Measurements from ENCODE around the gene DDX10.

Gene DDX10

DNA sequence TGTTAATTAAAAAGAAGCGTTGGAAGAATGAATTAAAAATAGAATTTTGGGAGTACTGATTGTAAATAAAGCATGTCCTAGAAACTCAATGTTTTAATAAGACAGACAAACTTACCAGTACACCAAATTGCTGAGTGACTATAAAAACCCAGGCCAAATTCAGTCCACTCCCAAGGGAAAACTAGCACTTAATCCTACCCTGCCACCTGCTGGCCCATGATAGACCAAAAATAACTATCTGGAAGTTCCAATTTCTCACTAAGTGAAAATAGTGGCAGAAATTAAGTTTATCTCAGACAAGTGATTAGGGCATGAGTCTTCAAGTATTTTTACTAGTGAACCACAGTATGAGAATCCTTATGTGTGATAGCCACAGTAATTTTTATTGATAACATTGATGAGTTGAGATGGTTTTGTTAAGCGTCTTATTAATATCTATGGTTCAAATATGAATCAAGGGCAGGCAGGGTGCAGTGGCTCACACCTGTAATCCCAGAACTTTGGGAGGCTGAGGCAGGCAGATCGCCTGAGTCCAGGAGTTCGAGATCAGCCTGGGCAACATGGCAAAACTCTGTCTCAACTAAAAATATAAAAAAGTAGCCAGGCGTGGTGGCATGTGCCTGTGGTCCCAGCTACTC, 9.8 kb upstream of the DDX10 start:
- DNase-seq (ENCODE audit: low spot score) = no peak

DNA sequence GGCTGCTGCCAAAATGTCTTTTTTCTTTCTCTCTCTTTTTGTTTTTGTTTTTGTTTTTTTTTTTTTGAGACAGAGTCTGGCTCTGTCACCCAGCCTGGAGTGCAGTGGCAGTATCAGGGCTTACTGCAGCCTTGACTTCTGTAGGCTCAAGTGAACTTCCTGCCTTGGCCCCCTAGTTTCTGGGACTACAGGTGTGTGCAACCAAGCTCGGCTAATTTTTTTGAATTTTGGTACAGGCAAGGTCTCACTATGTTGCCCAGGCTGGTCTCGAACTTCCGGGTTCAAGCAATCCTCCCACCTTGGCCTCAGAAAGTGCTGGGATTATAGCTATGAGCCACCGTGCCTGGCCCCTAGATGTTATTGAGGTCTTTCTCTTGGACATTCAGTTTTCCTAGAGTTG, 2.2 kb upstream of the DDX10 start:
- DNase-seq (ENCODE audit: low spot score) = no peak

DNA sequence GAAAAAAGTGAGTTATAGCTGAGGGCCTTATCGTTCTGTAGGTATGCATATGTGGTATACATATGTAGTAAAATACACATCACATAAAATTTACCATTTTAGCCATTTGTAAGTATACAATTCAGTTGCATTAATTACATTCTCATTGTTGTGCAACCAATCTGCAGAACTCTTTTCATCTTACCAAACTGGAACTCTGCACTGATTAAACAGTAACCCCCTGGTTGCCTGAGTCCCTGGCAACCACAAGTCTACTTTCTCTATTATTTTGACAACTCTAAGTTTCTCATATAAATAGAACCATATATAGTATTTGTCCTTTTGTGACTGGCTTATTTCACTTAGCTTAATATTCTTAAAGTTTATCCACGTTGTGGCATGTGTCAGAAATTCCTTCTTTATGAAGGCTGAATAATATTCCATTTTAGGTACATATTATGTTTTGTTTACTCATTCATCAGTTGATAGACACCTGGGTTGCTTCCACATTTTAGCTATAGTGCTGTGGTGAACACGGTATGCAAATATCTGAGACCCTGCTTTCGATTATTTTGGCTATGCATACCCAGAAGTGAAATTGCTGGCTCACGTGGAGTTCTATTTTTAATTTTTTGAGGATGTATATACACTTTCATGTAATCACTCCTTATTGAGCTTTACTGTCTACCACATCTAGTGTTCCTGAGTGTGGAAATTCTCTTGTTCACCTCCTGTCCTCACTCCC, 1.6 kb upstream of the DDX10 start:
- DNase-seq (ENCODE audit: low spot score) = no peak

- no peak for DNase-seq (ENCODE audit: low spot score)
These were observed 1.5 kb downstream of the DDX10 start for GRCh38 chr11:108666373-108666772.

GRCh38 chr11:108669286-108669685, 4.4 kb downstream of the DDX10 start:
- DNase-seq (ENCODE audit: low spot score) = no peak

DNA sequence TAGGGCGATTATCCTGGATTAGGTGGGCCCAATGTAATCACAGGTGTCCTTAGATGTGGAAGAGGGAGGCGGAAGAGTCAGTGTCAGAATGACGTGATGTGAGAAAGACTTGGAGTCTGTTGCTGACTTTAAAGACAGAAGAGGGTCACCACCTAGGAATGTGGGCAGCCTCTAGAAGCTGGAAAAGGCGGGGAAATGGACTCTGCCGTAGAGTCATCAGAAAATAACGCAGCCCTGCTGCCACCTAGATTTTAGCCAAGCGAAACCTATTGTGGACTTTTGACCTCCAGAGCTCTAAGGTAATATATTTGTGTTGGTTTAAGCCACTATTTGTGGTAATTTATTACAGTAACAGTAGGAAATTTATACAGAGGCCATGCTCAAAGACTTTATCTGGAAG, 4.8 kb downstream of the DDX10 start:
- DNase-seq (ENCODE audit: low spot score) = no peak

DNA sequence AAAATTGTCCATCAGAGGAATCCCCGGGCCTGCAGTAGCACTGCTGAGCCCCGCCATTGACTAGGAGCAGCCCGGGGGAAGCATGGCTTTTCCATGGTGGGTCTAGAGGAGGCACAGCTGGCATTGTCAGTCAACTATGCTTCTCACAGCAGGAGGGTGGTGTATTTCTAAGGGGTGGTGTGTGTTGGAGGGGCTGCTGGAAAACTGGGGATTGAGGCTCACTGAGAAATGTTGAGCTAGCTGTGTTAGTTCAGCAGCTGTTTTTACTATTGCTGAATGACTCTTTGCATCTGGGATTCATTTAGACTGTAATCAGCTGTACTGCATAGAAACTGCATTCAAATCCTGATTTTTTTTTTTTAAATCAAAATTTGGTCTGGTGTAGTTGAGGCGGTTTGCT, 5.6 kb downstream of the DDX10 start:
- no peak for DNase-seq (ENCODE audit: low spot score)

DNA sequence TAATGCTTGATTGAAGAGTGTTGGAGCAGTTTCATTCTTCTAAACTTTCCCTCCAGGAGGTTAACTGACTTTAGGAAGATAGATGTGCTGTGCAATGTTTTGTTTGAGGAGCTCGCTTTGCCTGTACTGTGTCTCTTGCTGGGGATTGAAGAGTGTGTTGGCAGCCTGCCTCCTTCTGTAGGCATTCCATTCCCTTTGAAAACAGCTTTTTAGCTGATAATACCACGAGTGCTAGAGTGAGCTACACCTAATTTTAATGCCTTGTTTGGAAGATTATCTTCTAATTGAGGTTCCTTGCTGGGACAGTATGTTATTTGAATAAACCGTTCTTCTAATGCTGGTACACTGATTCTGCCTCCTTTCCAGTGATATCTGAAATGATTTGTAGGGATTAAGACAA, 7.2 kb downstream of the DDX10 start:
- DNase-seq (ENCODE audit: low spot score) = no peak

DNA sequence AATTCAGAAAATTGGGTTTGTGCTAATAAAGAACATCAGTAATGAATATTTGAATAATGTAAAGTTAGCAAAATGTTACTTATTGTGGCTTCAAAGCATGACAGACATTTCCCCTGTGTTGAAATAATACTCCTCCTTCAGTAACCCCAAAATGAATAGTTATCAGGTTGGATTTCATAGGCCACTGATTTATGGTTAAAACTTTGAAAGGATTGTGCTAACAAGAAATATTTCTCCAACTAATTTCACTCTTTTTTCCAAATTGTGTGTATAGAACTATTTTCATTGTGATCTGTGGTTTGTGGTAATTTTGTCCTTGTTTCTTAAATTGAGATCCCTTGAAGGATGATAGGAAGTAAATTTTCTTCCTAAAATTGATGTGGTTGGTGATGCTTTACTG, 7.9 kb downstream of the DDX10 start:
- no peak for DNase-seq (ENCODE audit: low spot score)

DNA sequence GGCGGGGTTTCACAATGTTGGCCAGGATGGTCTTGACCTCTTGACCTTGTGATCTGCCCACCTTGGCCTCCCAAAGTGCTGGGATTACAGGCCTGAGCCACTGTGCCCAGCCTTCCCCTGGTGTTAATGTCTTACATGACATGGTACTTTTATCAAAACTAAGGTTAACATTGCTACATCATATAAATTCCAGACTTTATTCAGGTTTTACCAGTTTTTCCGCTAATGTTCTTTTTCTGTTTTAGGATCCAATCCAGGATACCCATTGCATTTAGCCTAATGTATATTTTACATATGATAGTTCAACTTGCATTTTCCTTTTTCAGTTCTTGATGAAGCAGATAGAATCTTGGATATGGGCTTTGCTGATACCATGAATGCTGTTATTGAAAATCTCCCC, 14.2 kb downstream of the DDX10 start:
- no peak for DNase-seq (ENCODE audit: low spot score)

GRCh38 chr11:108680271-108680670, 15.4 kb downstream of the DDX10 start:
- no peak for DNase-seq (ENCODE audit: low spot score)

- no peak for DNase-seq (ENCODE audit: low spot score)
These were observed 20.7 kb downstream of the DDX10 start for GRCh38 chr11:108685419-108686130.

DNA sequence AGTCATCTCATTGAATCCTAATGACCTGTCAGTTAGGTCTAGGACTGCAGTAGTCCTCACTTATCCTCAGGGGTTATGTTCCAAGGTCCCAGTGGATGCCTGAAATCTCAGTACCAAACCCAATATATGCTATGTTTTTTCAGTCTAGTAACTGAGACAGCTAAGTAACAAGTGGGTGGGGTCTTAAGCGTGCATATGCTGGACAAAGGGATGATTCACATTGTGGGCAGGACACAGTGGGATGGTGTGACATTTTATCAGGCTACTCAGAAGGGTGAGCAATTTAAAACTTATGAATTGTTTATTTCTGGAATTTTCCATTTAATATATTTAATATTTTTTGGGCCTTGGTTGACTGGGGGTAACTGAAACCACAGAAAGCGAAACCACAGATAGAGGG, 29.0 kb downstream of the DDX10 start:
- DNase-seq (ENCODE audit: low spot score) = no peak

DNA sequence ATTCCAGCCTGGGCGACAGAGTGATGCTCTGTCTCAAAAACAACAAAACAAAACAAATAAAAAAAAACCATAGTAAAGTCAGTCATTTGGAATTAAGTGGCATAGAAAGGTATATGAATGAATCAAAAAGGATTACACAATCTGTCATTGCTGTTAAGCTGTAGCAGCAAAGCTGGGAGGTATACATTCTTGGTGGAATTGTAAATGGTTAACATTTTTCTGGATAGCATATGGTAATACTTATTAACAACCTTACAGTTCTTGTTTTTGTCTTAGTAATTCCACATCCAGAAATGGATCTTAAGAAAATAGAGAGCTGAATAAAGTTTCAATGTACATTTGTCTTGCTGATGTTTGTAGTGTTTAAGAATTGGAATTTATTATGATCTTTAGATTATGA, 30.0 kb downstream of the DDX10 start:
- no peak for DNase-seq (ENCODE audit: low spot score)

- peak; percentile 6 for DNase-seq (ENCODE audit: low spot score)
These were observed 33.1 kb downstream of the DDX10 start for GRCh38 chr11:108697872-108698473.

DNA sequence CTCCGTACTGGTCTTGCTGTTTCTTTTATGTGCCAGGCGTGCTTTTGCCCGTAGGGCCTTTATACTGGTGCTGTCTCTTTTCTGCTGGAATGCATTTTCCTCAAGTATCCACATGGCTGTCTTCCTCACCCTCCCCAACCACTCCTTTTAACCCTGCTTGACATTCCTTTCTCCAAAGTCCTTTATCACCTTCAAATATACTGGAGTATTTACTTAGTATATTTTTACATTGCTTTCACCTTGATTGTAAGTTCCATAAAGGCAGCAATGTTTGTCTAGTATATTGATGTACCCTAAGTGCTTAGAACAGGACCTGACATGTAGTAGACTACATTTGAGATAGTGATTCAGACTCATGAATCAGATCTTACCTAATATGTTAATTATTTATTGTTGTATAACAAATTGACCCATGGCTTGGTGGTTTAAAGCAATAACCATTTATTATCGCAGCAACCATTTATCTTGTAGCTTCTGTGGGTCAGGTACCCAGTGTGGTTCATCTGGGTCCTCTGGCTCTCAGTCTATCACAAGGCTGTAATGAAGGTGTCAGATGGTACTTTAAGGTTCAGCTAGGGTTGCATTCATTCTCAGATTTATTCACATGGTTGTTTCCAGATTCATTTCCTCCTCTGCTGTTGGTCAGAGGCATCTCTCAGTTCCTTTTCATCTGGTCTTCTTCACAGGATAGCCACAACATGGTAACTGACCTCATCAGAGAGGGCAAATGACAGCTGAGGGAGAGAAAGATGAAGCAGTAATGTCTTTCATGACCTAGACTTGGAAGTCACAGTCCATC, 34.2 kb downstream of the DDX10 start:
- no peak for DNase-seq (ENCODE audit: low spot score)

GRCh38 chr11:108703916-108704315, 39.0 kb downstream of the DDX10 start:
- DNase-seq (ENCODE audit: low spot score) = no peak

DNA sequence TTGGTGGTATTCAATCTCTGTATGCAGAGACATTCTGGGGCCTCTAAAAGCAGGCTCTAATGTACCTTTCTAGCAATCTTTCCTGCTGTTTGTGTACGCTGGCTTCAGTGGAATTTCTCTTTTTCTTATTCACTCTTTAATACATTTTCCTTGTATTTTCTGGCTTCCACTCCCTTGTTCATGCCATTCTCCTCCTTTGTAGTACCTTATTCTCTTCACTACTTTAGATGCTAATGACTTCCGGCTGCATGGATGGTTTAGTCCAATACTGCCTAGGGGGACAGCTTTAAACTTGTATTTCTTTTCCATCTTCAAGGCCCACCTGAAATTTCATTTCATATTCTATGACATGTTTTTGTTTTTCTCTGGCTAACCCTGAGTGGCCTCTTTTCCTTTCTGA, 40.2 kb downstream of the DDX10 start:
- DNase-seq (ENCODE audit: low spot score) = no peak

DNA sequence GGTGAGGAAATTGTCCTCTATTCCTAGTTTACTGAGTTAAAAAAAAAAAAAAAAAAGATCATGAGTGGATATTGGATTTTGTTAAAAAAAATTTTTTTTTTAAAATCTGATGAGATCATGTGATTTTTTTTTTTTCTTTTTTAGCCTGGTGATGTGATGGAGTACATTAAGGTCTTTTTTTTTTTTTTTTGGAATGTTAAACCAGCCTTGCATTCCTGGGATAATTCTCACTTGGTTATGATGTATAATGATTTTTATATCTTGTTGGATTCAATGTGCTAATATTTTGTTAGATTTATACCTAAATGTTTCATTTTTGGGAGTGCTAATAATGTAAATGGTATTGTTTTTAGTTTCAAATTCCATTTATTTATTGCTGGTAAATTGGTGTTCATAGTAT, 43.3 kb downstream of the DDX10 start:
- no peak for DNase-seq (ENCODE audit: low spot score)

- DNase-seq (ENCODE audit: low spot score) = no peak
These were observed 44.9 kb downstream of the DDX10 start for GRCh38 chr11:108709741-108710140.

- DNase-seq (ENCODE audit: low spot score) = no peak
These were observed 48.4 kb downstream of the DDX10 start for GRCh38 chr11:108713076-108713790.
